NCI-H345 treated with DMSO at 0.1 percent for 48 hours (cell line): Measurements from ENCODE around the gene LPP.

Source experiments
- DNase-seq: peaks from one replicate; lab custom pipeline; 2025; ENCODE audit not compliant: unreplicated experiment; lab: John Stamatoyannopoulos, UW

Gene LPP

DNA sequence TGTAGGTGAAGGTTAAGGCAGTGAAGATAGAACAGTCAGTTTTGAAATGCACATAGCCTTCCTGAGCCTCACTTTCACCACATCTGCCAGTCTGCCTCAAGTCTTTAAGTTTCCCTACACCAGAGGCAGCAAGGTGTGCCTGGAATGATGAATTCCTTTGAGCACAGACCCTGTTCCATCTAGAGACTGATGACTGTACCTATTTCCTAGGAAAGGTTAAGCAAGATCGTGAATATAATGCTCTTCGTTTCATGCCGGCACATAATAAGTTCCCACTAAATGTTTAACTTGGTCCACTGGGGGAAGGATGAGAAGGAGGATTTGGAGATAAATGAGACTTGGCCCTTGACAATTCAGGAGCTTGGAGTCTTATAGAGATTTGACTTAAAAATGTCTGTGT lies 141.9 kb downstream of the LPP start:
- DNase-seq: no peak

DNA sequence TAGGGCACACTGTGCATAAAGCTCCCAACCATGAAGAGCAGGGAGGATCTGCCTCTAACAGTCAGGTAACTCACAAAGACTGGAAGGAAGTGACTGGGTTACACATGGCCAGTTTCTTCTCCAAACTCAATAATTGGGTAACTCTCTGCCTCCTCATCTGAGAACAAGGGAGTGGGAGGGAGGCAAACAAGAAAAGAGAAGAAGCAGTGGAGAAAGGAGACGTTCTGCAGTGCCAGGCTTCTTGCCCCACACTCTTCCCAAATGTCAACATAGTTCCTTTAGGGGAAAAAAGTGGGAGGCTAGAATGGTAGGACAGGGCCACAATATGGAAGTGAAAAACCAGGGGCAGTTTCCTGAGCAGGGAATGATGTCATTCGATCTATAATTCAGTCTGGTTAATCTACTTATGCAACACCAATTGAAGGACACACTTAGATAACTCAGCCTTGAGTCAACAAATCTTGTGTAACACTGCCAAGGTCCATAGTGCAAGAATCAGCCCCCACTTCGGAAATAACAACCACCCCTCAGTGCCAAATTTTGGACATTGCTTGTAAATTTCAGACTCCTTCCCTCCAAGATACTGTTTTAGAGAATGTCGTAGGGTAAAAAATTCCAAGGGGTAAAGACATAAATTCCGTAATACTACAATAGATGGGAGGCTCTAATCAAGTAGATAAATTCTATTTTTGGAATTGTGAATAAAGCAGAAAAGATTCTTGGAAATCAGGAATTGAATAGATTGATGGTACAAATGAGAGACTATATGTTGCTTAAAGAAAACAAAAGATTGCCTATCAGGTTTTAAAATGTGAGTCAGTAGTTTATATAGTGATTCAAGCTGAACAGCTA lies 143.0 kb downstream of the LPP start:
- DNase-seq: no peak

DNA sequence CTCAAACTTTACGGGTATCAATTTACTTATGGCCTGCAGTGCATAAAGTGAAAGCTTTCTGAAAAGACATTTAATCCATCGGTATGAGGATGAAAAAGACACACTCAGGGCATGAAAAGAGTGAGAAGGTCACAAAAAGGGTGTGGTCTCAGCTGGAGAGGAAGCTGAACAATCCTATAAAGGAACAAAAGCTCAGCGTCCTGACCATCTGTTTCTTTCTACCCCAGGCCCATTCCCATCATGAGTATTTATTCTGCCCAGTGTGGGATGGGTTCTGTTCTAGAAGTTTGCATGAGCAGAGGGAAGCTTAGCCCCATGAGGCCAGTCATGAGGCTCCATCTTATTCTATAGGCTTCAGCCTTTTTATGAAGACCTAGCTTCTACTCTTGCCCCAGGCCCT lies 144.6 kb downstream of the LPP start:
- no peak for DNase-seq

- no peak for DNase-seq
Observed at GRCh38 chr3:188299068-188299467, 145.1 kb downstream of the LPP start.

DNA sequence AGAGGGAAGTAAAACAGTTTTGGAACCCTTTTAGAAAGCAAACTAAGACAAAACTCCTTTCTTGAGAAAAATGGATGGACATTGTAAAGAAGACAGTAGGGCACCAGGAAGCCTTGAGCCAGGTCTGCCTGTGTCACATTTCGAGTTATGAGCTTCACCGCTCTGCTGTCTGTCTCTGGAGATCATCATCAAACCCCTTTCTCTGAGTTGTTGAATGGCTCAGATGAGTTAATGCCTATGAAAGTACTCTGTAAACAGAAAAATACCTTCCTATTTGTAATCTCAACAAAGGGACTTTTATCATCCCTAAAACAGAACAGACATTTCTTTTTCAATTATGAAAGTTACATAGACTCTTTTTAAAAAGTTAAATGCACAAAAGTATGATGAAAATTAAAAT lies 145.8 kb downstream of the LPP start:
- no peak for DNase-seq

DNA sequence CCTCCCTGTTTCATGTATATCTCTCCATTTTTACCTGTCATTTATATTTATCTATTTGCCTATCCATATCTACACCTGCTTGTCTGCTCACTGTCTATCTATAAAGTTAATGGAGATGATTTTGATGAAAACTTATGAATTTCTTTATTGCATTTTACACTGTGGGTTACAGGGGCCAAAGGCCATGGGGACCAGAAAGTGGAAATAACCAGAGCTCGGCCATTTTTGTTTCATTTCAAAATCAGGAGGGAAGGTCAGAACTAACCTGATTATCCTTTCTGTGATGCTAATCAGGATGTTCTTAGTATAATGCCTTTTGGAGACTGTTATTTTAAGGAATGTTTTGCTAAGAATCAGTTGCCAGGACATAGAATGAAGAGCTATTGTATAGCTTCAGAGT lies 147.2 kb downstream of the LPP start:
- DNase-seq: no peak

DNA sequence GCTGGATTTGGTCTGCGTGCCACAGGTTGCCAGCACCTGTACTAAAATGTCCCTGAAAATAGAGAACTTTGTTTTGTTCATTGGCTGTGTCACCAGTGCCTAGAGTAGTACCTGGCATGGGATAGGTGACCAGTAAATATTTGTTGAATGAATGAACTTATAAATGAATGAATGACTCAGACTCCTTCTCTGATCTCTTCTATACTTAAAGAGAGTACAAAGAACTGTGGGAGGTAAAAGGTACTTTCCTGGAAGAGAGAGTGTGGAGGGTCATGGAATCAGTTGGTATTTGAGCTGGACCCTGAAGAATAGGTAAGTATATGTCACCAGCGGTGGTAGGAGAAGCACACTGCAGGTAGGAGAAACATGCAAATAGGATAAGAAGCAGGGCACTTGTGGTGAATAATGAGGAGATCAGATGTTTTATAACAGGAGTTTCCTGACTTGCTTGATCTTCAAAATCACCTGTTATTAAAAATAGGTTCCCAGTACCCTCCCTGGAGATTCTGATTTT lies 149.4 kb downstream of the LPP start:
- DNase-seq: no peak

DNA sequence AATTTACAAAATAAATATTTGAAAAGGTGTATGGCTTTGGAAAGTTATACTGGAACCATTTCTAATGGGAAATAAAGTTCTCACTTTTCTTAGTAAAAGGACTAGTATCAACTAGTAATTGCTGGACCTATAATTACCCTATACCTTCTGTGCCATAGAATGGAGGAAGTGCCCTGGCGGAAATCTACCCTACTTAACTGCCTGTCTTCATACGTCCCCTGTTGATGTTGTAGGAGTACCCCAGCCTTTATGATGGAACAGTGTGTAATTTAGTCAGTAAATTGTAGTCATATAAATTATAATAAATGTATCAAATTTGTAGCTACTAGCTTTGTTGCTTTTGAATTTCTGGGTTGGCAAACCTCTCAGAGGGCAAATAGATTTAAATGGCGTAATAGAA lies 149.9 kb downstream of the LPP start:
- no peak for DNase-seq

DNA sequence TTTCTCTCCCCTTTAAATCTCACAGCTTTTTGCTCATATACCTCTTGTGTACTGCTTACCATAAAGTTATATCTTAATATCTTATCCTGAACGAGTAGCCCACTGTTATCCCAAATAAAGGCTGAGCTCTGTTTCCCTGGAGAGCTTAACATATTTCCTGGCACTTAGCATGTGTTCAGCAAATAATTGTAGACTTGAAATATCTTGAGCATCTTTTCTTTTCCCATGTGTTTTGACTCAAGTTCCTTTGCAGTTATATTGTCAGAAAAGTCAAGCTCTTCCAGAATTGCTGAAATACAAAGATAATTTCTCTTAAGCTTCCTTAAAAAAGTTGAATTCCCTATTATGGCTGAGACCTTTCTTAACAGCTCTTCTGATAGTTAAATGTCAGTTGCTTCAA lies 150.5 kb downstream of the LPP start:
- no peak for DNase-seq

- DNase-seq: no peak
Observed at GRCh38 chr3:188305220-188305619, 151.3 kb downstream of the LPP start.

- no peak for DNase-seq
Observed at GRCh38 chr3:188306435-188307005, 152.6 kb downstream of the LPP start.

DNA sequence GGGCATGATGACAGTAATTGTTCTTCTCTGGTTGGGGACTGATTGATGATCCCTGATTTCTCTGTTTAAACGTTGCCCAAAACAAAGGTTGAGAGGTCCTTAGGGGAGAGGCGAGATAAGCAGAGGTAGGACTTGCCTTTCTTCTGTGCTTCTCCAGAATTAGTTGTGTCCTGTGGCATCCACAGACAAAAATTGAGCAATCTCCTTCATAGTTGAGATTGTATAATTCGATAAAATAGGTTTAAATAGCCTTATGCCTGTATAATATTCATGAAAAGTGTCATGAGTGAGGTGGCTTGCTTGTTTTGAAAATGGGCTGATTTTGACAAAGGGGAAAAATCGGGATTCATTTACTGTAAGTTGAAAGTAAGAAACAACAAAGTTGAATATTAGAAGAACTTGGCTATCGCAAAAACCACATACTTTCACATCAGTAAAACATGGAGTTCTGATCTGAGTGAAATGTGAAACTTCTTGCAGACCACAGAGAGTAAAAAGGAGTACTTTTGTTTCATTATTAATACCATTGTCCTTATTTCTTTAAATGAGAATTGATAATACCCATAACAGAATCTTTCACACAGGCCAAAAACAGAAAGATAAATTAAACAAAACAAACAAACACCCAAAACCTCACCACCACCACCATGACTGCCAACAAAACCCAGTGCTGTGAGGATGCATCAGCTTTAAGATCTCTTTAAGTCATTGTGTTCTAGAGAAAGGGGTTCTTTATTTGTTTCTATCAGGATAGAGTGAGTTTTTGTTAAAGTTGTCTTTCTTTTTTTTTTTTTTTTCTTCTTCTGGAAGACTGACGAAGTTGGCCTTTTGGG lies 155.7 kb downstream of the LPP start:
- DNase-seq: no peak

DNA sequence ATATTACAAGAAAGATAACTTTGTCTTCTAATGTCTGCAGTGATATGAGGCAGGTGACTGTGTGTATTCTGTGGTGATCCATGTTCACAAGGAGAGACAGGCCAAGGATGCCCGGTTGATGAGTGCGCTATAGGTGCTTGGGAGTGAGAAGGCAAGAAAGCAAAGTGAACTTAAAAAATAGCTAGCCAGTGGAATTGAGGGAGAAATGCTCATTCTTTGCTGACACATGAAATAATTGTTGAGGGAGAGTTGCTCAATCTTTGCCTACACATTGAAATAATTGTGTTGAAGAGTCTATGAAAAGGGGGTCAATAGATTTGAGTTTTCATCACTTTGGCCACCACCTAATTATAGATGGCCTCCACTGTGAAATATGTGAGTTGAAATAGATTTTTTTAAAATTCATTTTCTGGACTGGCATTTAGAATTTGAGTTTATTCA lies 156.3 kb downstream of the LPP start:
- no peak for DNase-seq

GRCh38 chr3:188315553-188315952 lies 161.6 kb downstream of the LPP start:
- DNase-seq: no peak

- DNase-seq: no peak
Observed at GRCh38 chr3:188316021-188316722, 162.2 kb downstream of the LPP start.

GRCh38 chr3:188316723-188317070 lies 162.7 kb downstream of the LPP start:
- no peak for DNase-seq

DNA sequence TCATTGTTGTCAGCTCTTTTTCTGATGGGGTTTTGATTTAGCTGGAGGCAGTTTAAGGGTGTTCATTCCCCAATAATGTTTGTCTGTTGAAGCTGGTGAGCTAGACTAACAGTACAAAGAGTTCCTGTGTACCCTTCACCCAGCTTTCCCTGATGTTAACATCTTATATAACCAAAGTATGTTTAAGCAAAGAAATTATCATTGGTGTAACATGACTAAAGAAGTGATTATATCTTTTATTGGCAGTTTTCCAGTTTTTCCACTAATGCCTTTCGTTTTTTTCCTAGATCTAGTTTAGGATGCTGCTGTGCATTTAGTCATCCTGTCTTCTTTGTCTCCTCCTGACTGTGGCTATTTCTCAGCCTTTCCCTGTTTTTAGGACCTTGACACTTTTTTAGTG lies 165.6 kb downstream of the LPP start:
- no peak for DNase-seq

DNA sequence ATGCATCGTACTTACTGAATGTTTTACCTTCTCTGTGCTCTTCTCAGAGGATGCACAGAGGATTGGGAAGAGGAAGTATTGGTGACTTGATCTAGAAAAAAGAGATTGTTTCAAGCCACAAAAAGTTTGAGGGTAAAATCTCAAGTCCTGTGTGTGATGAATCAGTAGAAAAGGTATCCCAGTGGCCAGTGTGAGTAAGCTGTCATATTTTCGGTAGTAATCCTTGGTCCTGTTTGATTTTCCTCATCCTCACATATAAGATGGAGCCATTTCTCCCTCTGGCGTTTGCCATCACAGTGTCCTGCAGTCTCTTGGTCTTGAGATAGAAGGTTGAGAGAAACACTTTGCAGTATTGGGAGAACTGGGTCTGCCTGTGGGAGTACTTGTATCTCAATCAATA lies 166.8 kb downstream of the LPP start:
- DNase-seq: no peak

DNA sequence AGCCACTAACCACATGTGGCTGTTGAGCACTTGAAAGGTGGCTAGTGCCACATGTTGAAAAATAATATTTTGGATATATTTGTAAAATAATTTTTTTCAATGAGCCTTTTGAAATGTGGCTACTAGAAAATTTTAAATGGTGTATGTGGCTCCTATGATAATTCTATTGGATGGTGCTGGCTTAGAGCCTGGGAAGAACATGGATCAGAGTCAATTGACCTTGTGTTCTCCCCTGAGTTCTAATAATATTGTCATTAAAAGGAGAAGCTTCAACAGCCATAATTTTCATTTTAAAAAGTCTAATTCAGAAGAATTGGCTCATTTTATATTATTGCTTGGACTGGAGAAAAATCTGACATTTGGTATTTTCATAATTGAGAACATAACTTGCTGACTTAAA lies 167.3 kb downstream of the LPP start:
- DNase-seq: no peak

- no peak for DNase-seq
Observed at GRCh38 chr3:188322135-188322887, 168.4 kb downstream of the LPP start.
